Mesendoderm (in vitro differentiated cells): ENCODE results near the gene C1QTNF4.

Experiments
- DNase-seq: peaks from one replicate; pipeline ENCODE4 v3.0.0; 2013
- H2AK5ac ChIP-seq: 2 replicates; pipeline ENCODE4 v1.6.1; 2013; ENCODE audit warnings: low read length, inconsistent platforms
- H2BK120ac ChIP-seq: 2 replicates; pipeline ENCODE4 v1.6.1; 2013; ENCODE audit warnings: low read depth, mild to moderate bottlenecking, low read length, moderate library complexity, mixed read lengths
- H2BK15ac ChIP-seq: replicated peaks from 2 replicates; pipeline ENCODE4 v1.6.1; 2013; ENCODE audit warnings: low read depth, mild to moderate bottlenecking, moderate library complexity
- H2BK5ac ChIP-seq: 2 replicates; pipeline ENCODE4 v1.6.1; 2013; ENCODE audit warnings: low read length, inconsistent platforms
- H3K18ac ChIP-seq: 2 replicates; pipeline ENCODE4 v1.6.1; 2013; ENCODE audit warnings: mild to moderate bottlenecking, low read length, mixed read lengths
- H3K23ac ChIP-seq: one replicate; pipeline ENCODE4 v1.6.1; 2013; ENCODE audit warnings: low read length
- H3K27ac ChIP-seq: 2 replicates; pipeline ENCODE4 v1.5.1; 2013; ENCODE audit warnings: low read depth, mild to moderate bottlenecking, inconsistent platforms, low read length, moderate library complexity
- H3K27me3 ChIP-seq: 2 replicates; pipeline ENCODE4 v1.6.1; 2013; ENCODE audit warnings: low read length, control low read depth, mild to moderate bottlenecking, inconsistent platforms; ENCODE audit not compliant: insufficient read depth, poor library complexity
- H3K36me3 ChIP-seq: 2 replicates; pipeline ENCODE4 v1.6.1; 2013; ENCODE audit warnings: low read length, inconsistent platforms; ENCODE audit not compliant: control insufficient read depth, insufficient read depth
- H3K4ac ChIP-seq: one replicate; pipeline ENCODE4 v1.6.1; 2013; ENCODE audit warnings: low read depth, mild to moderate bottlenecking, low read length, moderate library complexity
- H3K4me1 ChIP-seq: 2 replicates; pipeline ENCODE4 v1.6.1; 2013; ENCODE audit warnings: low read depth, low read length, inconsistent platforms; ENCODE audit not compliant: control insufficient read depth
- H3K4me2 ChIP-seq: 2 replicates; pipeline ENCODE4 v1.6.1; 2013; ENCODE audit warnings: low read length
- H3K4me3 ChIP-seq: 2 replicates; pipeline ENCODE4 v1.5.1; 2013; ENCODE audit warnings: mild to moderate bottlenecking, low read length
- H3K56ac ChIP-seq: one replicate; pipeline ENCODE4 v1.6.1; 2013; ENCODE audit warnings: low read length
- H3K79me1 ChIP-seq: 2 replicates; pipeline ENCODE4 v1.6.1; 2013; ENCODE audit warnings: low read length, inconsistent platforms
- H3K79me2 ChIP-seq: 2 replicates; pipeline ENCODE4 v1.6.1; 2013; ENCODE audit warnings: mild to moderate bottlenecking, low read length; ENCODE audit not compliant: control insufficient read depth, insufficient read depth
- H3K9ac ChIP-seq: 2 replicates; pipeline ENCODE4 v1.6.1; 2013; ENCODE audit warnings: low read length, inconsistent platforms
- H4K5ac ChIP-seq: one replicate; pipeline ENCODE4 v1.6.1; 2013; ENCODE audit warnings: low read length
- H4K8ac ChIP-seq: one replicate; pipeline ENCODE4 v1.6.1; 2013; ENCODE audit warnings: low read depth, mild to moderate bottlenecking, control low read depth, low read length, moderate library complexity
- WGBS: extraction: QIAGEN DNeasy Blood & Tissue Kit; methylation state at CpG from one replicate; pipeline ENCODE4 v1.1.7; 2013; ENCODE audit warnings: low lambda C conversion rate, missing lambda C conversion rate; ENCODE audit not compliant: insufficient coverage; ENCODE audit errors: extremely low coverage; 5-methylcytosine and 5-hydroxymethylcytosine counted together

The C1QTNF4 gene

DNA sequence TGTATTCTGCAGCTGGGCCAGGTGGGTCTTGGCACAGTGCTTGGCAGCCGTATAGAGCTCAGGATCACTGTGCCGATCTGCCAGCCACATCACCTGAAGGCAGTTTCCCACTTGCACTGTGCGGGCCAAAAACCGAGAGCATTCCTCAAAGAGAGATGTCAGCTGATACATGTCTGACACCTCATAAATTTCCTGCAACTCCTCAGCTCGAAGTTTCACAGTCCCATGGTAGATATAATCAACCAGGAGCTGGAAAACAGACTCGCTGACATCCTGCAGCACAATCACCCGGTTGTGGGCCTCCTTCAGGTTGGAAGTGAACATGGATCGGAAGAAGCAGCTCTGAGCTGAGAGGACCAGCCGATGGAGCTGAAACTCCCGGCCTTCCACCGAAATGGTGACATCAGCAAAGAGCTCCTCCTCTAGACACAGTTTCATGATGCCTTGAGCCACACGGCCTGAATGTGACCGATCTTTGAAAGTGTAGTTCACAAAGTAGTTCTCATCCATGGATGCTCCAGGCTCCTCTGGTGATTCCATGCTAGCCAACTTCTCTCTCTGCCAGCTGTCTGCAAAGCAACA, 16.7 kb downstream of the C1QTNF4 start:
- WGBS: no CpG with 5 or more reads among the region's 13 CpGs
- Histone ChIP-seq H3K4ac (no peak overlapping the region), H4K8ac (no peak overlapping the region), H3K23ac (no peak overlapping the region), H3K36me3 (peaks cover 11% of the 10 kb centered on the region), H3K79me1 (peaks cover 24% of the 10 kb centered on the region), H3K27ac (no peak overlapping the region), H2AK5ac (no peak overlapping the region), H3K4me1 (peaks cover 2% of the 10 kb centered on the region), H3K9ac (peak overlapping the region; percentile 37), H3K79me2 (peaks cover 13% of the 10 kb centered on the region), H3K4me2 (no peak overlapping the region), H3K4me3 (no peak overlapping the region), H4K5ac (no peak overlapping the region), H2BK120ac (no peak overlapping the region), H2BK5ac (no peak overlapping the region), H3K18ac (no peak overlapping the region), H3K27me3 (no peaks in the 10 kb centered on the region), H2BK15ac (no peak overlapping the region), H3K56ac (no peak overlapping the region)
- DNase-seq: peak; percentile 30

- Histone ChIP-seq H2BK5ac (no peak overlapping the region), H4K8ac (no peak overlapping the region), H3K9ac (no peak overlapping the region), H3K79me2 (no peaks in the 10 kb centered on the region), H3K36me3 (peaks cover 13% of the 10 kb centered on the region), H3K4me3 (no peak overlapping the region), H3K27me3 (no peaks in the 10 kb centered on the region), H4K5ac (no peak overlapping the region), H3K79me1 (peaks cover 23% of the 10 kb centered on the region), H3K4me2 (no peak overlapping the region), H3K56ac (no peak overlapping the region), H2AK5ac (no peak overlapping the region), H3K27ac (no peak overlapping the region), H3K4me1 (peaks cover 2% of the 10 kb centered on the region), H3K18ac (no peak overlapping the region), H2BK120ac (no peak overlapping the region), H2BK15ac (no peak overlapping the region), H3K4ac (no peak overlapping the region), H3K23ac (no peak overlapping the region)
- no CpG with 5 or more reads among the region's 11 CpGs for WGBS
- no peak for DNase-seq
These were observed 20.9 kb downstream of the C1QTNF4 start for GRCh38 chr11:47573321-47573720.

DNA sequence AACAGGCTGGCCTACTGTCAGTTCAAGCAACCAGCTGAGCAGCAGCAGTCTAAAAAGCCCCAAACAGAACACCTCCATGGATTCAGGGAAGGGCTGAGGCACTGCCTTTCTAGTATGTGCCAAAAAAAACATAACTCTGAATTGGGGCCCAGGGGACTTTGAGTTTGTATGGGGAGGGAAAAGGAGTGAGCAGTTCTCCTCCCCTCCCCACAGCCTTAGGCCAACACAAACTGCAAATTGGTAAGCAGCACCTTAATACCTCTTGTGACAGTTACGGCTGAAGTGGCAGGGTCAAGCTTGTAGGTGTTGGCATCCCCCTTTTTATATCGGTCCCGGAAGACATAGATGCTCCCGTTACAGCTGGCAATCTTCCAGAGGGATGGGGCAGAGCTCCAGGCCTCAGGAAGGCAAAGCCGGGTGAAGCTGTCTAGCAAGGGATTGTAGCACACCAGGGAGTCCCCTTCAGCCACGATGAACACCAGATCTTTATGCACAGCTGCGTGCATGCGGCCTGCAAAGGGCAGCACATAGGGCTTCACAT, 21.4 kb downstream of the C1QTNF4 start:
- H3K4me3 ChIP-seq: no peak overlapping the region
- no peak for DNase-seq
- H2BK5ac ChIP-seq: no peak overlapping the region
- no peaks in the 10 kb centered on the region for H3K4me1 ChIP-seq
- no peak overlapping the region for H4K8ac ChIP-seq
- H3K9ac ChIP-seq: no peak overlapping the region
- H2BK15ac ChIP-seq: no peak overlapping the region
- no peak overlapping the region for H4K5ac ChIP-seq
- H3K56ac ChIP-seq: no peak overlapping the region
- no peak overlapping the region for H3K23ac ChIP-seq
- no peak overlapping the region for H3K4me2 ChIP-seq
- peaks cover 13% of the 10 kb centered on the region for H3K36me3 ChIP-seq
- no peak overlapping the region for H3K27ac ChIP-seq
- peaks cover 20% of the 10 kb centered on the region for H3K79me1 ChIP-seq
- H2AK5ac ChIP-seq: no peak overlapping the region
- H2BK120ac ChIP-seq: no peak overlapping the region
- no peaks in the 10 kb centered on the region for H3K79me2 ChIP-seq
- H3K4ac ChIP-seq: no peak overlapping the region
- H3K27me3 ChIP-seq: no peaks in the 10 kb centered on the region
- H3K18ac ChIP-seq: no peak overlapping the region
- WGBS: no CpG with 5 or more reads among the region's 8 CpGs

DNA sequence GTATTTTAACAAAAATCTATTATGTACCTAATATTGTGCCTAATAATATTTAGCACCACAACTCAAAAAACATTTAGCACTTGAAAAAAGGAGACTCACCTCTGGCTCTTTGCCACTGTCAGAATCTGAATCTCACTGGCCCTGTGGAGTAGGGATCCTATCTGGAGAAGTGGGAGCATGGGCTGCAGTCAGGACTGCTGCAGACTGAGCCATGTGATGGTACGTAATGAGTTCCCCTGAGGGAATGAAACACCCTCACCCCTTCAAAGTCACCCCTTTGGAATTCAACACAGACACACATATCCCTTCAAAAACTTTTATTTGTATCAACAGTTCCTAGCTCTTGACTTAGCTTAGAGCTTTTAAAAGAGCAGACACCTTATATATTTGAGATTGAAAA, 22.3 kb downstream of the C1QTNF4 start:
- no peaks in the 10 kb centered on the region for H3K4me1 ChIP-seq
- no peak overlapping the region for H2BK120ac ChIP-seq
- peaks cover 15% of the 10 kb centered on the region for H3K79me1 ChIP-seq
- H3K4me2 ChIP-seq: no peak overlapping the region
- no peak overlapping the region for H3K18ac ChIP-seq
- no peak overlapping the region for H3K4me3 ChIP-seq
- H2AK5ac ChIP-seq: no peak overlapping the region
- H4K5ac ChIP-seq: no peak overlapping the region
- no CpG with 5 or more reads among the region's 1 CpG for WGBS
- no peak overlapping the region for H3K23ac ChIP-seq
- DNase-seq: no peak
- H3K27me3 ChIP-seq: no peaks in the 10 kb centered on the region
- no peak overlapping the region for H3K4ac ChIP-seq
- no peak overlapping the region for H3K9ac ChIP-seq
- H3K27ac ChIP-seq: no peak overlapping the region
- H4K8ac ChIP-seq: no peak overlapping the region
- H3K56ac ChIP-seq: no peak overlapping the region
- peaks cover 13% of the 10 kb centered on the region for H3K36me3 ChIP-seq
- H3K79me2 ChIP-seq: peaks cover 2% of the 10 kb centered on the region
- no peak overlapping the region for H2BK5ac ChIP-seq
- no peak overlapping the region for H2BK15ac ChIP-seq

DNA sequence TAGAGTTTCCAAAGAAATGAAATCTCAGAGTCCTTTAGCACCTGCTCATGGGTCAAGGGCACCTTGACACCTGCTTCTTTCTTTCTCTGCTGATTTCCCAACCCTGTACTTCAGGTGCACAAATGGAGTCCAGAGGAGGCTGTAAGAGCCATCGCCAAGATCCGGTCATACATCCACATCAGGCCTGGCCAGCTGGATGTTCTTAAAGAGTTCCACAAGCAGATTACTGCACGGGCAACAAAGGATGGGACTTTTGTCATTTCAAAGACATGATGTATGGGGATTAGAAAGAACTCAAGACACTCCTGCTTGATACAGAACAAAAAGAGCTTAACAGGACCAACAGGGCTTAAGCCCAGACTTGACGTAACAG, 22.9 kb downstream of the C1QTNF4 start:
- Histone ChIP-seq H3K18ac (no peak overlapping the region), H2BK5ac (no peak overlapping the region), H3K4me3 (no peak overlapping the region), H3K4me2 (no peak overlapping the region), H3K9ac (no peak overlapping the region), H3K27ac (no peak overlapping the region), H4K5ac (no peak overlapping the region), H3K4ac (no peak overlapping the region), H3K36me3 (peaks cover 13% of the 10 kb centered on the region), H3K27me3 (no peaks in the 10 kb centered on the region), H2BK120ac (no peak overlapping the region), H3K4me1 (no peaks in the 10 kb centered on the region), H2AK5ac (no peak overlapping the region), H3K79me2 (peaks cover 2% of the 10 kb centered on the region), H3K79me1 (peaks cover 15% of the 10 kb centered on the region), H3K23ac (no peak overlapping the region), H3K56ac (no peak overlapping the region), H4K8ac (no peak overlapping the region), H2BK15ac (no peak overlapping the region)
- no peak for DNase-seq
- WGBS: no CpG with 5 or more reads among the region's 4 CpGs
